ENCODE measurements around the gene KLHL5. TPM values are rescaled to one million over a fixed set of nuclear protein-coding genes. Genes with fewer than 3 reads are reported as not detected.

The KLHL5 gene
- total and polyA plus RNA-seq, 2 donors (not counting 1 experiment from before 2014, with no cell fraction given): 22.6 to 90.0 TPM

GRCh38 chr4:39097290-39097689, 35.3 kb downstream of the KLHL5 start:
- DNase-seq (no peak), ATAC-seq (ENCODE audit: low read depth) (no peak)
- no peak overlapping the region for H3K27ac Mint-ChIP-seq
- no peak for TF ChIP-seq EZH2 (IDR thresholded peaks at IDR 0.05; ENCODE audit: borderline replicate concordance, insufficient read depth, low read depth, low read length, poor library complexity, severe bottlenecking)
- no peak for TF ChIP-seq CTCF (IDR thresholded peaks at IDR 0.05)
- no peak overlapping the region for H2AFZ ChIP-seq (ENCODE audit: insufficient read depth, low read depth, low read length, poor library complexity, severe bottlenecking)
- intact Hi-C loops (cut with micrococcal nuclease): no loop called here
- H3K9ac ChIP-seq (ENCODE audit: low read length): no peak overlapping the region
- no CpG with 5 or more reads among the region's 5 CpGs for WGBS (ENCODE audit: insufficient coverage)
- no peaks in the 10 kb centered on the region for H3K27me3 Mint-ChIP-seq
- H3K27ac ChIP-seq (ENCODE audit: low read length in 2 of 2): no peak overlapping the region
- H3K4me1 Mint-ChIP-seq: peaks cover 1% of the 10 kb centered on the region
- H3K4me3 ChIP-seq (ENCODE audit: control extremely low read depth in 1 of 5, extremely low read depth in 1 of 5, insufficient read depth in 1 of 5, low read depth in 2 of 5, low read length in 4 of 5): no peak overlapping the region
- peaks cover 0 to 20% of the 10 kb centered on the region in 2 experiments for H3K36me3 ChIP-seq (replicated peaks in 1 of 2; ENCODE audit: control extremely low read depth in 1 of 2, control insufficient read depth in 1 of 2, extremely low read depth in 1 of 2, insufficient read depth in 2 of 2, low read length in 1 of 2)
- H3K27me3 ChIP-seq (replicated peaks in 1 of 4; ENCODE audit: control extremely low read depth in 1 of 4, control insufficient read depth in 3 of 4, insufficient read depth in 4 of 4, low read length in 3 of 4): no peaks in the 10 kb centered on the region
- ChIA-PET CTCF (interaction anchor here (3.1 kb wide), 1 partner anchor 195 kb away, joined by 16 read pairs; no protein-coding TSS in a partner anchor), POLR2A (no interaction called here)
- H3K4me3 Mint-ChIP-seq: no peak overlapping the region
- no peak overlapping the region for H3K4me2 ChIP-seq (replicated peaks; ENCODE audit: low read depth, low read length, poor library complexity, severe bottlenecking)
- H3K9me3 Mint-ChIP-seq (ENCODE audit: insufficient read depth): no peaks in the 10 kb centered on the region
- H3K4me1 ChIP-seq (ENCODE audit: control insufficient read depth in 2 of 2, insufficient read depth in 2 of 2, low read length in 2 of 2): no peaks in the 10 kb centered on the region
- H4K20me1 ChIP-seq (ENCODE audit: control insufficient read depth, insufficient read depth, low read length, poor library complexity, severe bottlenecking): no peaks in the 10 kb centered on the region
- H3K9me3 ChIP-seq (ENCODE audit: control extremely low read depth in 1 of 3, control insufficient read depth in 2 of 3, insufficient read depth in 1 of 3, low read length in 2 of 3): no peaks in the 10 kb centered on the region
- H3K79me2 ChIP-seq (ENCODE audit: control insufficient read depth, insufficient read depth, low read length): no peaks in the 10 kb centered on the region

- ChIA-PET CTCF (interaction anchor here (2.8 kb wide), 1 partner anchor 199 kb away, joined by 14 read pairs; no protein-coding TSS in a partner anchor), POLR2A (no interaction called here)
- no peaks in the 10 kb centered on the region for H3K27me3 ChIP-seq (replicated peaks in 1 of 4; ENCODE audit: control extremely low read depth in 1 of 4, control insufficient read depth in 3 of 4, insufficient read depth in 4 of 4, low read length in 3 of 4)
- no peak for TF ChIP-seq EZH2 (IDR thresholded peaks at IDR 0.05; ENCODE audit: borderline replicate concordance, insufficient read depth, low read depth, low read length, poor library complexity, severe bottlenecking)
- TF ChIP-seq CTCF (IDR thresholded peaks at IDR 0.05): no peak
- Mint-ChIP-seq H3K27ac (no peak overlapping the region), H3K9me3 (ENCODE audit: insufficient read depth) (peaks cover 5% of the 10 kb centered on the region), H3K4me1 (no peaks in the 10 kb centered on the region), H3K4me3 (no peak overlapping the region), H3K27me3 (no peaks in the 10 kb centered on the region)
- ATAC-seq (ENCODE audit: low read depth) (no peak), DNase-seq (no peak)
- 96% methylated on average over 7 of the region's 7 CpGs for WGBS (ENCODE audit: insufficient coverage)
- H3K4me1 ChIP-seq (ENCODE audit: control insufficient read depth in 2 of 2, insufficient read depth in 2 of 2, low read length in 2 of 2): no peaks in the 10 kb centered on the region
- no peak overlapping the region for H2AFZ ChIP-seq (ENCODE audit: insufficient read depth, low read depth, low read length, poor library complexity, severe bottlenecking)
- no peak overlapping the region for H3K4me2 ChIP-seq (replicated peaks; ENCODE audit: low read depth, low read length, poor library complexity, severe bottlenecking)
- peaks cover 10 to 35% of the 10 kb centered on the region in 2 experiments for H3K36me3 ChIP-seq (replicated peaks in 1 of 2; ENCODE audit: control extremely low read depth in 1 of 2, control insufficient read depth in 1 of 2, extremely low read depth in 1 of 2, insufficient read depth in 2 of 2, low read length in 1 of 2)
- H3K9ac ChIP-seq (ENCODE audit: low read length): no peak overlapping the region
- no peak overlapping the region for H3K4me3 ChIP-seq (ENCODE audit: control extremely low read depth in 1 of 5, extremely low read depth in 1 of 5, insufficient read depth in 1 of 5, low read depth in 2 of 5, low read length in 4 of 5)
- no peak overlapping the region for H3K27ac ChIP-seq (ENCODE audit: low read length in 2 of 2)
- H3K79me2 ChIP-seq (ENCODE audit: control insufficient read depth, insufficient read depth, low read length): no peaks in the 10 kb centered on the region
- no peaks in the 10 kb centered on the region for H3K9me3 ChIP-seq (ENCODE audit: control extremely low read depth in 1 of 3, control insufficient read depth in 2 of 3, insufficient read depth in 1 of 3, low read length in 2 of 3)
- no peaks in the 10 kb centered on the region for H4K20me1 ChIP-seq (ENCODE audit: control insufficient read depth, insufficient read depth, low read length, poor library complexity, severe bottlenecking)
- intact Hi-C loops (cut with micrococcal nuclease): no loop called here
Measured at GRCh38 chr4:39102297-39102696, 40.3 kb downstream of the KLHL5 start.
